DMS114 treated with DMSO at 0.1 percent for 48 hours (cell line): ENCODE results near the gene NSD2.
"Not testable (repeated sequence)": the region's sequence is repeated elsewhere in the genome, so short reads cannot be mapped to it uniquely, and the experiment has no call there.

Experiments used
- DNase-seq: peaks from one replicate; lab custom pipeline; 2025; ENCODE audit not compliant: unreplicated experiment; lab: John Stamatoyannopoulos, UW

NSD2 gene

GRCh38 chr4:1983846-1984405 lies 112.7 kb downstream of the NSD2 start:
- DNase-seq: no peak

- no peak for DNase-seq
These were observed 113.4 kb downstream of the NSD2 start for GRCh38 chr4:1984406-1985191.

- DNase-seq: no peak
These were observed 114.1 kb downstream of the NSD2 start for GRCh38 chr4:1985294-1985693.

DNA sequence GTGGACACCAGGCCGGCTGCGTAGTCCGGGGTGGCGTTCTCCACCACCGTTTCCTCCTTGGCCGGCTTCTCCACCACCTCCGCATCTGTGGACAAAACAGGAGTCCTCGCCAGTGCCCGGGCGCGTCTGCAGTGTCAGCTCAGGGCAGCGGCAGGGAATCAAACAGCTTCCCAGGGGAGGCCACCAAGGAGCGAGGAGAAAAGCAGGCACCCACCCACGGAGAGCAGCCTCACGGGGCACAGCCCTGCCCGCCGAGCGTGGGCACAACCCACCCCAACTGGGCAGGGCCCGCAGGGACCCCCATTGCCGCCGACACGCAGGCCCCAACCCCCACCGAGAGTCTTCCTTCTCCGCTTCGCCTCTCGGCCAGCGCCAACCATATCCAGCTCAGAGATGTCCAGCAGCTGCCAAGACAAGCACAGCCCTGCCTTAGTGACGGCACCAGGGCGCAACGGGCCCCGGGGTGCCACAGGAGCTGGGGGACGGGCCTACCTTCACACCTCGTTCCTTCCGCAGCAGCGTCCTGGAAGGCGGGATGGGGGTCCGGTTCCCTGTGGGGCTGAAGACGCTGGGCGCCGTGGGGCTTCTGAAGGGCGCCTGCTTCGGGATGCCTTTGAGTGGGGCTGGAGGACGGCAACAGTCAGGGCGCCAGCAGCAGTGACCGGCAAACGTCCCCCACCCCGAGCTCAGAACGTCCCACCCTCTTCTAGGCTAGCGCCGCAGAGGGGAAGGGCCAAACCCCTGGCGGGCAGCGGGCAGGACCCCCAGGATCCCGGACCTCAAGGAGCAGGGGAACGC lies 114.8 kb downstream of the NSD2 start:
- no peak for DNase-seq

DNA sequence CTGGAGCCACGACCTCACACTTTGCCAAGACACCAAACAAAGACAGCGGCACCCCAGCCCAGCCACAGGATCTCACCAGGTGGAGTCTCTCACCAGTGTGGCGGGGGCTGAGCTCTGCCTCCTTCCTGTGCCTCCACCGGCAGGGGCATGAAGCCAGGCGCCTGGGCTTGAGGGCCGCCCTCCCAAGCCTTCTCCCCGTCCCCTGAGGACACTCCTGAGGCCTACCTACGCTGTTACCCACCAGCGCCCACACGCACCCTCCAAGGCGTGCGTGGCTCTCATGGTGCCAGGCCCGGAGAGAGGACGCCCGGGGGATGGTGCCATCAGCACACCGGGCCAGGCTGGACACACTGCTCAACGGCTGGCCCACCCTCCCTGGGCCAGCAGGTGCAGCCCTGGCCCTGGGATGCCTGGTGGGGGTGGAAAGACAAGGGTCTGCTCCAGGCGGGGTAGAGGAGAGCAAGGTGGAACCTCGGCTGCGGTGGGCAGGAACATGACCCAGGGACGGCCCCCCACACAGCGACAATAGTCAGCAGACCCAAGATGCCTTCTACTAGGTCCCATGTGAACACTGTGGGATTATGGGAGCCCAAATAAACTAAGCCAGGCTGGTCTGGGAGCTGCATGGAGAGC lies 115.5 kb downstream of the NSD2 start:
- DNase-seq: no peak

- DNase-seq: no peak
These were observed 116.1 kb downstream of the NSD2 start for GRCh38 chr4:1987296-1987695.

- DNase-seq: no peak
These were observed 116.6 kb downstream of the NSD2 start for GRCh38 chr4:1987721-1988326.

- DNase-seq: no peak
These were observed 117.1 kb downstream of the NSD2 start for GRCh38 chr4:1988327-1988724.

- no peak for DNase-seq
These were observed 118.5 kb downstream of the NSD2 start for GRCh38 chr4:1989533-1990347.

GRCh38 chr4:1990348-1990645 lies 119.1 kb downstream of the NSD2 start:
- no peak for DNase-seq

- no peak for DNase-seq
These were observed 119.5 kb downstream of the NSD2 start for GRCh38 chr4:1990676-1991075.

GRCh38 chr4:1991087-1991486 lies 119.9 kb downstream of the NSD2 start:
- DNase-seq: no peak

DNA sequence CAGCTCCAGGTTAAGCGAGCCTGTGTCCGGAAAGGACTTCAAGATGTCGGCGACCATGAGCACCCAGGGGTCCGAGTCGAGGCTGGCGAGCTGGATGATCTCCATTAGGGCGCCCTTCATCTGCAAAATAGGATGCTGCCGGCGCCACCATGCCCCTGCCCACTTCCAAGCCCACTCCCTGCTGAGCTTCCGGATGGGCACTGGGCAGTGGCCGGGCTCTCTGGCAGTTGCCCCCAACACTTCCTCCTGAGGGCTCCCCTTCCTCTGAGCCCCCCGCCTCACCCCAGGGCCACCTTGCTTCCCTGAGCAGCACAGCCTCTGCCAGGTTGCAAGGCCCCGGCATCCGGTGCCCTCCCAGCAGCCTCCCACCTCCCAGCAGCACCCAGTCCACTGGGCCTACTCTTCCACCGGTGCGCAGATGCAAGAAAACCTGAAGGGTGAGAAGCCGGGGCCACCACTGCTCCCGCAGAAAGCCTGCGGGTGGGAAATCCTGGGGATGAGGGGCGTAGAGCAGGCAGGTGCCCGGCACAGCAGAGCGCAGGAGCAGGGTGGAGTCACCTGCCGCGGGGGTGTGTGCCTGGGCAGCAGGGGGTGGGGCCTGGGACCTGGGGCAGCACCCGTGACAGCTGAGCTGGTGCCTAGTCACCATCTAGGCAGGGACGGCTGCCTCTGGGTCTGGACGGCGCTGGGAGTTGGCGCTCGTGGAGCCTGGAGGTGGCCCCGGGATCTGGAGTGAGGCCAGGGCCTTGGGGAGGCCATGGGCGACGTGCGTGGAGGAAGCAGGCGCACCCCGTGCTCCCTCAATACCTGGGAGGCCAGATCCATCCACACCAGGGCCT lies 120.6 kb downstream of the NSD2 start:
- DNase-seq: no peak

- no peak for DNase-seq
These were observed 121.4 kb downstream of the NSD2 start for GRCh38 chr4:1992468-1993168.

DNA sequence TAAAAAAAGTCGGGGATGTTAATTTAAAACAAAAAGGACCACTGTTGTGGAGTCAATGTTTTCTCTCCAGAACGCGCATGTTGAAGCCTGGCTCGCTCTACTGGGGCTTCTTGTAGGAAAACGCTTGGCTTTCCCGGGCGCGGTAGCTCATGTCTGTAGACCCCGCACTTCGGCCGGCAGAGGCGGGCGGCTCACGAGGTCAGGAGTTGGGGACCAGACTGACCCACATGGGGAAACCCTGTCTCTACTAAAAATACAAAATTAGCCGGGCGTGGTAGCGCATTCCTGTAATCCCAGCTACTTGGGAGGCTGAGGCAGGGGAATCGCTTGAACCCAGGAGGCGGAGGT lies 122.0 kb downstream of the NSD2 start:
- no peak for DNase-seq

GRCh38 chr4:1993718-1994516 lies 122.7 kb downstream of the NSD2 start:
- DNase-seq: not testable (repeated sequence)

GRCh38 chr4:1994938-1995337 lies 123.7 kb downstream of the NSD2 start:
- no peak for DNase-seq

- no peak for DNase-seq
These were observed 125.8 kb downstream of the NSD2 start for GRCh38 chr4:1996866-1997611.
